H1 (cell line): ENCODE measurements around the gene HIC1. TPM values are rescaled to one million over a fixed set of nuclear protein-coding genes. Genes with fewer than 3 reads are reported as not detected.

Source experiments
- CTCF ChIA-PET: fragments of 300-600 bp; sonication (Branson Sonifier 250); formaldehyde crosslinking; loops from one replicate; lab custom pipeline; 2021; ENCODE audit not compliant: partially characterized antibody; lab: Charles Lee
- POLR2A ChIA-PET: fragments of 300-600 bp; sonication (Branson Sonifier 250); formaldehyde crosslinking; loops from one replicate; lab custom pipeline; 2021; ENCODE audit warnings: inconsistent platforms; ENCODE audit not compliant: partially characterized antibody; lab: Charles Lee
- DNase-seq, 2 experiments: peaks; one replicate each; pipeline versions ENCODE4 v3.0.0 to v3.0.0-alpha.2; 2010 to 2022; ENCODE audit warnings: low spot score in 2 of 2, low read depth in 1 of 2, mixed read lengths in 1 of 2
- FAIRE-seq: peaks from 2 replicates; lab custom pipeline; 2011; peaks lifted over from hg19 to GRCh38; lab: Jason Lieb, UNC
- H2AFZ ChIP-seq: 2 replicates; pipeline ENCODE4 v1.8.1; 2012; ENCODE audit warnings: low read length, inconsistent platforms
- H2AK5ac ChIP-seq: 2 replicates; pipeline ENCODE4 v1.6.1; 2013; ENCODE audit warnings: low read depth, low read length
- H2BK120ac ChIP-seq: replicated peaks from 2 replicates; pipeline ENCODE3; 2013; ENCODE audit warnings: low read depth, low read length, inconsistent platforms
- H2BK12ac ChIP-seq: 2 replicates; pipeline ENCODE4 v1.6.1; 2013; ENCODE audit warnings: low read depth, low read length
- H2BK15ac ChIP-seq: 2 replicates; pipeline ENCODE4 v1.6.1; 2013; ENCODE audit warnings: low read length
- H2BK20ac ChIP-seq: 2 replicates; pipeline ENCODE4 v1.6.1; 2013; ENCODE audit warnings: low read length
- H2BK5ac ChIP-seq: 2 replicates; pipeline ENCODE4 v1.6.1; 2013; ENCODE audit warnings: low read depth, low read length
- H3K14ac ChIP-seq: 2 replicates; pipeline ENCODE4 v1.6.1; 2013; ENCODE audit warnings: inconsistent platforms; ENCODE audit not compliant: insufficient read length
- H3K18ac ChIP-seq: 2 replicates; pipeline ENCODE4 v1.6.1; 2013; ENCODE audit warnings: low read length; ENCODE audit errors: extremely low read depth
- H3K23ac ChIP-seq: 2 replicates; pipeline ENCODE4 v1.6.1; 2013; ENCODE audit warnings: inconsistent platforms; ENCODE audit not compliant: insufficient read length
- H3K23me2 ChIP-seq: 2 replicates; pipeline ENCODE4 v1.6.1; 2013; ENCODE audit warnings: low read depth, low read length
- H3K27ac ChIP-seq: 2 replicates; pipeline ENCODE4 v1.6.1; 2011; ENCODE audit warnings: low read depth, low read length, inconsistent platforms
- H3K27me3 ChIP-seq, 4 experiments: replicated peaks in 1 of 4; 1 replicate in 1 of 4; 2 replicates in 3 of 4; pipeline versions ENCODE4 v1.6.1 to v1.8.1; 2011 to 2013; ENCODE audit warnings: low read length in 3 of 4, mild to moderate bottlenecking in 3 of 4, inconsistent platforms in 2 of 4, mixed read lengths in 2 of 4, moderate library complexity in 1 of 4; ENCODE audit not compliant: control insufficient read depth in 3 of 4, insufficient read depth in 3 of 4; ENCODE audit errors: extremely low read depth in 1 of 4
- H3K36me3 ChIP-seq, 4 experiments: 2 replicates each; pipeline versions ENCODE4 v1.6.1 to v1.8.1; 2011 to 2013; ENCODE audit warnings: mild to moderate bottlenecking in 4 of 4, low read length in 3 of 4, moderate library complexity in 2 of 4, control low read depth in 1 of 4, inconsistent platforms in 1 of 4; ENCODE audit not compliant: insufficient read depth in 4 of 4, control insufficient read depth in 2 of 4
- H3K4ac ChIP-seq: replicated peaks from 2 replicates; pipeline ENCODE3; 2013; ENCODE audit warnings: low read length, low read depth, mixed read lengths, inconsistent platforms; ENCODE audit not compliant: insufficient read length
- H3K4me1 ChIP-seq, 4 experiments: replicated peaks in 1 of 4; 1 replicate in 1 of 4; 2 replicates in 3 of 4; pipeline versions ENCODE4 v1.6.1 to v1.8.1; 2011 to 2013; ENCODE audit warnings: low read length in 3 of 4, inconsistent platforms in 2 of 4, mixed read lengths in 1 of 4; ENCODE audit not compliant: insufficient read depth in 4 of 4, control insufficient read depth in 3 of 4
- H3K4me2 ChIP-seq, 2 experiments: 2 replicates each; pipeline versions ENCODE4 v1.6.1 to v1.8.1; 2011 to 2013; ENCODE audit warnings: low read depth in 2 of 2, low read length in 2 of 2, control low read depth in 1 of 2, inconsistent platforms in 1 of 2, mild to moderate bottlenecking in 1 of 2; ENCODE audit not compliant: insufficient read depth in 1 of 2
- H3K4me3 ChIP-seq, 4 experiments: fragments of 200-600, 300-600 bp in 1 of 4; sonication (generic), shearing (Covaris generic), sonication (Bioruptor Twin) in 1 of 4; 2 replicates each; pipeline versions ENCODE4 v1.5.1 to v1.8.1; 2011 to 2016; ENCODE audit warnings: low read length in 4 of 4, low read depth in 3 of 4, control low read depth in 2 of 4, inconsistent platforms in 2 of 4, mild to moderate bottlenecking in 2 of 4, mixed read lengths in 1 of 4, moderate library complexity in 1 of 4; ENCODE audit not compliant: insufficient read depth in 2 of 4; ENCODE audit errors: extremely low read depth in 1 of 4
- H3K56ac ChIP-seq: replicated peaks from 2 replicates; pipeline ENCODE3; 2013; ENCODE audit warnings: low read depth, mild to moderate bottlenecking, mixed read lengths, low read length, inconsistent platforms; ENCODE audit not compliant: insufficient read length
- H3K79me1 ChIP-seq: 2 replicates; pipeline ENCODE4 v1.6.1; 2013; ENCODE audit warnings: low read depth, low read length, control low read depth
- H3K79me2 ChIP-seq, 2 experiments: 2 replicates each; pipeline versions ENCODE4 v1.6.1 to v1.8.1; 2012 to 2013; ENCODE audit warnings: low read length in 2 of 2, mild to moderate bottlenecking in 2 of 2, inconsistent platforms in 1 of 2; ENCODE audit not compliant: insufficient read depth in 2 of 2, control insufficient read depth in 1 of 2
- H3K9ac ChIP-seq, 4 experiments: replicated peaks in 1 of 4; 1 replicate in 1 of 4; 2 replicates in 3 of 4; pipeline versions ENCODE4 v1.6.1 to v1.8.1; 2011 to 2013; ENCODE audit warnings: low read depth in 3 of 4, low read length in 3 of 4, control low read depth in 2 of 4, mild to moderate bottlenecking in 2 of 4, moderate library complexity in 2 of 4, inconsistent platforms in 1 of 4; ENCODE audit errors: extremely low read depth in 1 of 4
- H3K9me3 ChIP-seq, 2 experiments: 2 replicates each; pipeline versions ENCODE4 v1.6.1 to v1.8.1; 2012 to 2013; ENCODE audit warnings: mild to moderate bottlenecking in 2 of 2, moderate library complexity in 2 of 2, control low read depth in 1 of 2, inconsistent platforms in 1 of 2, low read depth in 1 of 2, low read length in 1 of 2, mixed read lengths in 1 of 2; ENCODE audit not compliant: insufficient read depth in 2 of 2
- H4K20me1 ChIP-seq, 2 experiments: replicated peaks in 1 of 2; 2 replicates each; pipeline versions ENCODE3 to v1.8.1; 2011 to 2013; ENCODE audit warnings: inconsistent platforms in 2 of 2, low read length in 2 of 2, mild to moderate bottlenecking in 1 of 2; ENCODE audit not compliant: insufficient read depth in 2 of 2, control insufficient read depth in 1 of 2
- H4K5ac ChIP-seq: 2 replicates; pipeline ENCODE4 v1.6.1; 2013; ENCODE audit warnings: low read length, low read depth, mixed read lengths, inconsistent platforms; ENCODE audit not compliant: insufficient read length
- H4K8ac ChIP-seq: 2 replicates; pipeline ENCODE4 v1.8.0; 2013; ENCODE audit warnings: mild to moderate bottlenecking, moderate library complexity, low read length, inconsistent platforms; ENCODE audit not compliant: insufficient read depth; ENCODE audit errors: extremely low read depth
- H4K91ac ChIP-seq: replicated peaks from 2 replicates; pipeline ENCODE3; 2013; ENCODE audit warnings: low read length, mixed read lengths, inconsistent platforms; ENCODE audit not compliant: insufficient read length
- CBX5 ChIP-seq: fragments of 300-800, 300-1000 bp; sonication (generic); IDR thresholded peaks from 2 replicates; pipeline ENCODE4 v1.7.1; 2016; ENCODE audit warnings: antibody characterized with exemption, low read length, low read depth
- RNF2 ChIP-seq: fragments of 200-900, 300-1000 bp; sonication (generic); IDR thresholded peaks from 2 replicates; pipeline ENCODE4 v1.7.1; 2016; ENCODE audit warnings: borderline replicate concordance, low read depth, mild to moderate bottlenecking, antibody characterized with exemption, low read length; ENCODE audit not compliant: poor library complexity, severe bottlenecking; ENCODE audit errors: missing control alignments
- SAP30 ChIP-seq: fragments of 300-600 bp; sonication (generic); IDR thresholded peaks from 2 replicates; pipeline ENCODE4 v1.7.1; 2012; ENCODE audit warnings: low read length, moderate library complexity, mild to moderate bottlenecking, inconsistent platforms; ENCODE audit not compliant: insufficient read depth, insufficient replicate concordance
- SUZ12 ChIP-seq: fragments of 200-600 bp; sonication (generic); IDR thresholded peaks from 2 replicates; pipeline ENCODE4 v1.6.1; 2012; ENCODE audit warnings: mild to moderate bottlenecking, inconsistent platforms, low read length, moderate library complexity, mixed read lengths
- WGBS, 2 experiments: shearing (Covaris generic) in 1 of 2; methylation state at CpG; one replicate each; pipeline versions ENCODE4 v1.1.6 to v1.1.7; 2013 to 2015; ENCODE audit warnings: low lambda C conversion rate in 2 of 2, mixed read lengths in 2 of 2, inconsistent platforms in 1 of 2, low coverage in 1 of 2, missing lambda C conversion rate in 1 of 2; ENCODE audit not compliant: insufficient replicate concordance in 2 of 2, insufficient coverage in 1 of 2, insufficient read length in 1 of 2; ENCODE audit errors: extremely low coverage in 1 of 2, missing lambda C conversion rate in 1 of 2; 5-methylcytosine and 5-hydroxymethylcytosine counted together
- polyA plus RNA-seq, 7 experiments: library from polyadenylated mRNA; depleted of rRNA in 3 of 7; stranded (reverse) in 5 of 7; unstranded in 2 of 7; fragments of >200 nt in 5 of 7; fragments of 200-250 nt in 2 of 7; gene quantifications; 1 replicate in 5 of 7; 2 replicates in 1 of 7; 4 replicates in 1 of 7; pipeline versions ENCODE4 v1.2.1 to v1.2.3, GENCODE V29; 2011 to 2013; ENCODE audit warnings: missing spikeins in 2 of 7, mixed read lengths in 2 of 7
- total RNA-seq: library from RNA; stranded (reverse); fragmentation: NEBNext Ultra II Directional; extraction: Animal tissue kit (Norgen Biotek cat#: 25700); gene quantifications from 2 replicates; pipeline ENCODE4 v1.2.1, GENCODE V29; 2021
- TF ChIP-seq, protein P1 (sequence below): IDR thresholded peaks from 2 replicates; pipeline ENCODE4 v1.6.1; 2012; ENCODE audit warnings: inconsistent platforms
- TF ChIP-seq, protein P2 (sequence below), 3 experiments: IDR thresholded peaks; 1 replicate in 2 of 3; 2 replicates in 1 of 3; pipeline versions ENCODE4 v1.5.1 to v1.6.1; 2011; ENCODE audit warnings: low read length in 3 of 3, mild to moderate bottlenecking in 3 of 3, inconsistent platforms in 2 of 3, low read depth in 1 of 3, moderate library complexity in 1 of 3; ENCODE audit not compliant: insufficient read depth in 1 of 3; ENCODE audit errors: control extremely low read depth in 1 of 3

The HIC1 gene
- total and polyA plus RNA-seq, 2 of the 8 experiments (the other 6 are each of a cell fraction or from before 2014, with no cell fraction given): 0.06 to 0.09 TPM

DNA sequence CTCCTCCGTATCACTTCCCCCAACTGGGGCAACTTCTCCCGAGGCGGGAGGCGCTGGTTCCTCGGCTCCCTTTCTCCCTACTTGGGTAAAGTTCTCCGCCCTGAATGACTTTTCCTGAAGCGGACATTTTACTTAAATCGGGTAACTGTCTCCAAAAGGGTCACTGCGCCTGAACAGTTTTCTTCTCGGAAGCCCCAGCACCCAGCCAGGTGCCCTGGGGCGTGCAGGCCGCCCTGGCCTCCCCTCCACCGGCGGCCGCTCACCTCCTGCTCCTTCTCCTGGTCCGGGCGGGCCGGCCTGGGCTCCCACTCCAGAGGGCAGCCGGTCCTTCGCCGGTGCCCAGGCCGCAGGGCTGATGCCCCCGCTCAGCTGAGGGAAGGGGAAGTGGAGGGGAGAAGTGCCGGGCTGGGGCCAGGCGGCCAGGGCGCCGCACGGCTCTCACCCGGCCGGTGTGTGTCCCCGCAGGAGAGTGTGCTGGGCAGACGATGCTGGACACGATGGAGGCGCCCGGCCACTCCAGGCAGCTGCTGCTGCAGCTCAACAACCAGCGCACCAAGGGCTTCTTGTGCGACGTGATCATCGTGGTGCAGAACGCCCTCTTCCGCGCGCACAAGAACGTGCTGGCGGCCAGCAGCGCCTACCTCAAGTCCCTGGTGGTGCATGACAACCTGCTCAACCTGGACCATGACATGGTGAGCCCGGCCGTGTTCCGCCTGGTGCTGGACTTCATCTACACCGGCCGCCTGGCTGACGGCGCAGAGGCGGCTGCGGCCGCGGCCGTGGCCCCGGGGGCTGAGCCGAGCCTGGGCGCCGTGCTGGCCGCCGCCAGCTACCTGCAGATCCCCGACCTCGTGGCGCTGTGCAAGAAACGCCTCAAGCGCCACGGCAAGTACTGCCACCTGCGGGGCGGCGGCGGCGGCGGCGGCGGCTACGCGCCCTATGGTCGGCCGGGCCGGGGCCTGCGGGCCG lies 1.6 kb downstream of the HIC1 start:
- no peak overlapping the region for H2BK12ac ChIP-seq
- H3K27ac ChIP-seq: no peak overlapping the region
- H3K23ac ChIP-seq: no peak overlapping the region
- DNase-seq (peak in 1 of 2 experiments; percentile 68), FAIRE-seq (no peak)
- no peak overlapping the region for H2BK120ac ChIP-seq
- H2BK5ac ChIP-seq: no peak overlapping the region
- peaks cover 0 to 7% of the 10 kb centered on the region in 2 experiments; a peak in 1 of 4 replicates for H3K9me3 ChIP-seq
- ChIA-PET POLR2A (interaction anchor here (0.5 to 2.6 kb wide), 3 partner anchors 122 to 293 kb away, joined by 3 to 7 read pairs (median 3); partner anchors contain the start of gene TSR1), CTCF (interaction anchor here (0.7 to 9.3 kb wide), 19 partner anchors 8 to 190 kb away, joined by 3 to 122 read pairs (median 4); no protein-coding TSS in a partner anchor)
- no peak overlapping the region for H4K5ac ChIP-seq
- peaks cover 0 to 15% (median 0%) of the 10 kb centered on the region in 4 experiments; a peak in 1 of 8 replicates for H3K36me3 ChIP-seq
- peak overlapping the region; percentile 32 for H3K18ac ChIP-seq
- H2BK20ac ChIP-seq: no peak overlapping the region
- H3K27me3 ChIP-seq: peaks cover 67 to 93% (median 86%) of the 10 kb centered on the region in 4 experiments
- no peak overlapping the region for H3K9ac ChIP-seq
- H2AFZ ChIP-seq: no peak overlapping the region
- H4K8ac ChIP-seq: peak overlapping the region; percentile 76; the same call in 1 of the 2 replicates
- no peak overlapping the region for H4K91ac ChIP-seq
- H3K4me2 ChIP-seq: peak overlapping the region; percentile 52 to 62
- WGBS, 2 experiments: 15% methylated on average over 66 of the region's 85 CpGs; no CpG with 5 or more reads in 1 of the 2 experiments
- peaks cover 17 to 24% of the 10 kb centered on the region in 2 experiments for H4K20me1 ChIP-seq
- no peak overlapping the region for H3K4ac ChIP-seq
- H3K14ac ChIP-seq: no peak overlapping the region
- no peaks in the 10 kb centered on the region for H3K79me2 ChIP-seq
- H3K79me1 ChIP-seq: no peaks in the 10 kb centered on the region
- H3K4me1 ChIP-seq: peaks cover 0 to 20% (median 11%) of the 10 kb centered on the region in 4 experiments; a peak in 5 of 7 replicates
- H3K23me2 ChIP-seq: peaks cover 6% of the 10 kb centered on the region; the same call in 1 of the 2 replicates
- H3K56ac ChIP-seq: no peak overlapping the region
- no peak overlapping the region for H2AK5ac ChIP-seq
- no peak overlapping the region for H2BK15ac ChIP-seq
- peak overlapping the region in 2 of 4 experiments; percentile 2 to 54; a peak in 4 of 8 replicates for H3K4me3 ChIP-seq
- TF ChIP-seq, protein P1, sequence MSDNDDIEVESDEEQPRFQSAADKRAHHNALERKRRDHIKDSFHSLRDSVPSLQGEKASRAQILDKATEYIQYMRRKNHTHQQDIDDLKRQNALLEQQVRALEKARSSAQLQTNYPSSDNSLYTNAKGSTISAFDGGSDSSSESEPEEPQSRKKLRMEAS: peak; percentile 49; the same call in 1 of the 2 replicates
- TF ChIP-seq RNF2: peak; percentile 82
- no peak for TF ChIP-seq SAP30
- no peak for TF ChIP-seq CBX5
- TF ChIP-seq, protein P2, sequence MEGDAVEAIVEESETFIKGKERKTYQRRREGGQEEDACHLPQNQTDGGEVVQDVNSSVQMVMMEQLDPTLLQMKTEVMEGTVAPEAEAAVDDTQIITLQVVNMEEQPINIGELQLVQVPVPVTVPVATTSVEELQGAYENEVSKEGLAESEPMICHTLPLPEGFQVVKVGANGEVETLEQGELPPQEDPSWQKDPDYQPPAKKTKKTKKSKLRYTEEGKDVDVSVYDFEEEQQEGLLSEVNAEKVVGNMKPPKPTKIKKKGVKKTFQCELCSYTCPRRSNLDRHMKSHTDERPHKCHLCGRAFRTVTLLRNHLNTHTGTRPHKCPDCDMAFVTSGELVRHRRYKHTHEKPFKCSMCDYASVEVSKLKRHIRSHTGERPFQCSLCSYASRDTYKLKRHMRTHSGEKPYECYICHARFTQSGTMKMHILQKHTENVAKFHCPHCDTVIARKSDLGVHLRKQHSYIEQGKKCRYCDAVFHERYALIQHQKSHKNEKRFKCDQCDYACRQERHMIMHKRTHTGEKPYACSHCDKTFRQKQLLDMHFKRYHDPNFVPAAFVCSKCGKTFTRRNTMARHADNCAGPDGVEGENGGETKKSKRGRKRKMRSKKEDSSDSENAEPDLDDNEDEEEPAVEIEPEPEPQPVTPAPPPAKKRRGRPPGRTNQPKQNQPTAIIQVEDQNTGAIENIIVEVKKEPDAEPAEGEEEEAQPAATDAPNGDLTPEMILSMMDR (IDR thresholded peaks at IDR 0.05; ENCODE audit: control extremely low read depth in 1 of 3, insufficient read depth in 1 of 3, low read depth in 1 of 3, low read length in 3 of 3): peak in 2 of 3 experiments; percentile 20 to 23; a peak in 2 of 4 replicates
- peak; percentile 96 for TF ChIP-seq SUZ12
